A549 (cell line): Measurements from ENCODE around the gene USP3. TPM values are rescaled to one million over a fixed set of nuclear protein-coding genes. Genes with fewer than 3 reads are reported as not detected.

Source experiments
- ATAC-seq, 2 experiments: fragments of 200-7000 bp in 1 of 2; fragments of >200 bp in 1 of 2; cut with Nextera tagmentation in 1 of 2; cut with Tn5 transposase in 1 of 2; 3 replicates each; pipeline versions ENCODE4 v1.8.0 to v1.9.1; 2018 to 2020; ENCODE audit warnings: mild to moderate bottlenecking in 1 of 2, moderate library complexity in 1 of 2
- CTCF ChIA-PET: fragments of 300-600 bp; sonication (Branson Sonifier 250); formaldehyde crosslinking; extraction: SDS; loops from one replicate; lab custom pipeline; 2021; ENCODE audit warnings: antibody characterized with exemption, inconsistent platforms; lab: Yijun Ruan, JAX
- POLR2A ChIA-PET: fragments of 350-600 bp; formaldehyde crosslinking; extraction: SDS; loops from one replicate; lab custom pipeline; 2021; ENCODE audit warnings: antibody characterized with exemption, inconsistent platforms; lab: Yijun Ruan, JAX
- DNase-seq, 2 experiments: peaks; one replicate each; pipeline versions ENCODE4 v3.0.0 to v3.0.0-alpha.2; 2011 to 2016; ENCODE audit warnings: low read depth in 1 of 2, low spot score in 1 of 2
- FAIRE-seq: peaks from 2 replicates; lab custom pipeline; 2011; peaks lifted over from hg19 to GRCh38; lab: Jason Lieb, UNC
- H3K27ac ChIP-seq, 2 experiments: fragments of >200 bp; sonication (Bioruptor Twin); formaldehyde crosslinking; 3 replicates each; pipeline ENCODE4 v1.5.1; 2016 to 2017
- H3K4me1 ChIP-seq: fragments of >200 bp; sonication (Bioruptor Twin); formaldehyde crosslinking; 3 replicates; pipeline ENCODE4 v1.6.1; 2016
- H3K4me2 ChIP-seq: fragments of >200 bp; sonication (Bioruptor Twin); formaldehyde crosslinking; 3 replicates; pipeline ENCODE4 v1.6.1; 2016
- H3K4me3 ChIP-seq: fragments of >200 bp; sonication (Bioruptor Twin); formaldehyde crosslinking; 3 replicates; pipeline ENCODE4 v1.5.1; 2016
- H3K9me3 ChIP-seq: fragments of >200 bp; sonication (Bioruptor Twin); formaldehyde crosslinking; 3 replicates; pipeline ENCODE4 v1.6.1; 2016
- CBX8 ChIP-seq: fragments of 200-600 bp; sonication (generic); IDR thresholded peaks from 2 replicates; pipeline ENCODE4 v1.6.1; 2016
- CEBPB ChIP-seq, 2 experiments: fragments of >200 bp in 1 of 2; sonication (Bioruptor Twin) in 1 of 2; formaldehyde crosslinking in 1 of 2; IDR thresholded peaks; 2 replicates each; pipeline ENCODE4 v1.6.1; 2012 to 2016
- EHMT2 ChIP-seq: fragments of 200-600 bp; sonication (generic); IDR thresholded peaks from 2 replicates; pipeline ENCODE4 v1.6.1; 2016; ENCODE audit warnings: antibody characterized with exemption, low read depth, mild to moderate bottlenecking, moderate library complexity
- EP300 ChIP-seq, 2 experiments: fragments of >200 bp; sonication (Bioruptor Twin); formaldehyde crosslinking; IDR thresholded peaks; 2 replicates in 1 of 2; 3 replicates in 1 of 2; pipeline ENCODE4 v1.6.1; 2016 to 2017
- ESRRA ChIP-seq: fragments of 150-350 bp; IDR thresholded peaks from 2 replicates; pipeline ENCODE4 v1.6.1; 2014; ENCODE audit warnings: mild to moderate bottlenecking, low read length, borderline replicate concordance
- FOSL2 ChIP-seq, 2 experiments: fragments of 450-650 bp in 1 of 2; fragments of >200 bp in 1 of 2; sonication (Bioruptor Twin) in 1 of 2; formaldehyde crosslinking; IDR thresholded peaks; 2 replicates each; pipeline versions ENCODE4 v1.5.0 to v1.6.1; 2016 to 2020; ENCODE audit warnings: mild to moderate bottlenecking in 1 of 2, moderate library complexity in 1 of 2
- FOXS1 ChIP-seq: fragments of 250-450 bp; sonication (Bioruptor Pico); IDR thresholded peaks from 2 replicates; pipeline ENCODE4 v1.5.0; 2020; ENCODE audit warnings: mild to moderate bottlenecking, moderate library complexity
- JUNB ChIP-seq: fragments of >200 bp; sonication (Bioruptor Twin); formaldehyde crosslinking; IDR thresholded peaks from 2 replicates; pipeline ENCODE4 v1.6.1; 2016
- KDM1A ChIP-seq: fragments of 200-600 bp; sonication (generic); IDR thresholded peaks from 2 replicates; pipeline ENCODE4 v1.6.1; 2016; ENCODE audit warnings: low read depth, mild to moderate bottlenecking
- ZC3H11A ChIP-seq: fragments of 450-650 bp; IDR thresholded peaks from 2 replicates; pipeline ENCODE4 v1.6.1; 2014; ENCODE audit warnings: antibody characterized with exemption, mild to moderate bottlenecking
- ZFP36 ChIP-seq: fragments of 450-650 bp; IDR thresholded peaks from 2 replicates; pipeline ENCODE4 v1.6.1; 2014; ENCODE audit warnings: borderline replicate concordance; ENCODE audit not compliant: partially characterized antibody
- WGBS: methylation state at CpG from one replicate; pipeline ENCODE4 v1.1.6; 2017; ENCODE audit errors: missing lambda C conversion rate; 5-methylcytosine and 5-hydroxymethylcytosine counted together
- polyA plus RNA-seq, 4 experiments: library from polyadenylated mRNA; depleted of rRNA in 3 of 4; stranded (reverse); fragments of >200 nt; fragmentation: RNase III in 1 of 4; extraction: RNeasy Plus Mini Kit Qiagen cat#74134 plus additional on column Dnase treatment in 1 of 4; gene quantifications; 2 replicates in 3 of 4; 3 replicates in 1 of 4; pipeline ENCODE4 v1.2.3, GENCODE V29; 2011 to 2017
- TF ChIP-seq, protein P1 (sequence below): fragments of 250-450 bp; sonication (Bioruptor Pico); IDR thresholded peaks from 2 replicates; pipeline ENCODE4 v1.5.0; 2021; ENCODE audit warnings: mild to moderate bottlenecking, moderate library complexity, borderline replicate concordance
- TF ChIP-seq, protein P2 (sequence below): fragments of 150-350 bp; IDR thresholded peaks from 2 replicates; pipeline ENCODE4 v1.6.1; 2014; ENCODE audit warnings: low read depth, mild to moderate bottlenecking, low read length
- TF ChIP-seq, protein P3 (sequence below): fragments of >200 bp; sonication (Bioruptor Twin); formaldehyde crosslinking; IDR thresholded peaks from 3 replicates; pipeline ENCODE4 v1.5.1; 2016
- TF ChIP-seq, protein P4 (sequence below): fragments of >200 bp; sonication (Bioruptor Twin); formaldehyde crosslinking; IDR thresholded peaks from 2 replicates; pipeline ENCODE4 v1.6.1; 2016

Gene USP3
- polyA plus RNA-seq, 2 of the 4 experiments (the other 2 are of a cell fraction) = 41.8 to 99.1 TPM

DNA sequence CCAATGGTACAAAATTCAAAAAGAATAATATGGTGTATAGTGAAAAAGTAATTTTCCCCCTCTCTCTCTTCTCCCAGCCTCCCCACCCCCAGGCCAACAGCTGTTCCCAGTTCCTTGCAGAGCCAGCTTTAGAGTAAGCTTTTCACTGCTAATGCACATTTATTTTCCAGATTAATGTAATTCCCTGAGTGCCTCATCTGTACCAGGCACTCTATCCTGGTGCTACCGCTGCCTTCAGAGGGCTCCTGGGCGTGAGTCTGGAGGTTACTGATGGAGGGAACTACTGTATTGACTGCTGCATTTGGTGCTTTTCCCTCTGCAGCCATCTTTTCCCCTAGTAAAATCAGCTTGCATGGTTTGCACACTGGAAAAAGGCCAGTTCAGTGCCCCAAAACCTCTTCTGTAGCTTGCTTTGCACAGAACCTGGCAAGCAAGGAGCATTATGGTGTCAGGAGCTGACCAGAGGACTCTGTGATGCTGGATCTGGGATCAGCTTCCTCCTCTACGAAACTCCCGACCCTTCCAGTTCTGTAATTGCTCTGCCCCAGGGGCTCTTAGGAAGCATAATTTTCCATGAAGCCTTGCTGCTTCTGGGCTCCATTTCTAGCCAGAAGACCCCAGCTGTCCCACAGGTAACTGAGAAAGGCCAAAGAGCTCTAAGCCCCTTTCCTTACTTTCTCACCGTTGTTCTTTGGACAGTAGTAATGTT lies 8.5 kb upstream of the USP3 start:
- no peak overlapping the region for H3K4me3 ChIP-seq
- POLR2A ChIA-PET = interaction anchor here (0.8 to 1.7 kb wide), 4 partner anchors 8 to 13 kb away, joined by 3 to 7 read pairs (median 3); partner anchors contain the start of gene USP3
- H3K4me1 ChIP-seq = peaks cover 93% of the 10 kb centered on the region
- DNase-seq (no peak), FAIRE-seq (no peak)
- WGBS = 76% methylated on average over 5 of the region's 5 CpGs
- TF ChIP-seq, protein P1, sequence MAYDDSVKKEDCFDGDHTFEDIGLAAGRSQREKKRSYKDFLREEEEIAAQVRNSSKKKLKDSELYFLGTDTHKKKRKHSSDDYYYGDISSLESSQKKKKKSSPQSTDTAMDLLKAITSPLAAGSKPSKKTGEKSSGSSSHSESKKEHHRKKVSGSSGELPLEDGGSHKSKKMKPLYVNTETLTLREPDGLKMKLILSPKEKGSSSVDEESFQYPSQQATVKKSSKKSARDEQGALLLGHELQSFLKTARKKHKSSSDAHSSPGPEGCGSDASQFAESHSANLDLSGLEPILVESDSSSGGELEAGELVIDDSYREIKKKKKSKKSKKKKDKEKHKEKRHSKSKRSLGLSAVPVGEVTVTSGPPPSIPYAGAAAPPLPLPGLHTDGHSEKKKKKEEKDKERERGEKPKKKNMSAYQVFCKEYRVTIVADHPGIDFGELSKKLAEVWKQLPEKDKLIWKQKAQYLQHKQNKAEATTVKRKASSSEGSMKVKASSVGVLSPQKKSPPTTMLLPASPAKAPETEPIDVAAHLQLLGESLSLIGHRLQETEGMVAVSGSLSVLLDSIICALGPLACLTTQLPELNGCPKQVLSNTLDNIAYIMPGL (CRISPR knock-in tag) = no peak
- TF ChIP-seq ESRRA (no peak), EP300 (IDR thresholded peaks at IDR 0.05) (no peak), CBX8 (no peak), KDM1A (no peak), EHMT2 (no peak), ZFP36 (no peak)
- TF ChIP-seq, all 56 proteins: peak for 0
- CTCF ChIA-PET = interaction anchor here (0.8 to 12.3 kb wide), 14 partner anchors 8 to 656 kb away, joined by 3 to 161 read pairs (median 4); partner anchors contain the start of genes SNX22 and USP3
- Histone ChIP-seq H3K27ac (peak overlapping the region; percentile 77 to 82), H3K9me3 (0 out of 3 replicates have a peak, but pooled peaks cover 5% of the 10 kb centered on the region), H3K4me2 (peak overlapping the region; percentile 71)
- ATAC-seq = no peak

DNA sequence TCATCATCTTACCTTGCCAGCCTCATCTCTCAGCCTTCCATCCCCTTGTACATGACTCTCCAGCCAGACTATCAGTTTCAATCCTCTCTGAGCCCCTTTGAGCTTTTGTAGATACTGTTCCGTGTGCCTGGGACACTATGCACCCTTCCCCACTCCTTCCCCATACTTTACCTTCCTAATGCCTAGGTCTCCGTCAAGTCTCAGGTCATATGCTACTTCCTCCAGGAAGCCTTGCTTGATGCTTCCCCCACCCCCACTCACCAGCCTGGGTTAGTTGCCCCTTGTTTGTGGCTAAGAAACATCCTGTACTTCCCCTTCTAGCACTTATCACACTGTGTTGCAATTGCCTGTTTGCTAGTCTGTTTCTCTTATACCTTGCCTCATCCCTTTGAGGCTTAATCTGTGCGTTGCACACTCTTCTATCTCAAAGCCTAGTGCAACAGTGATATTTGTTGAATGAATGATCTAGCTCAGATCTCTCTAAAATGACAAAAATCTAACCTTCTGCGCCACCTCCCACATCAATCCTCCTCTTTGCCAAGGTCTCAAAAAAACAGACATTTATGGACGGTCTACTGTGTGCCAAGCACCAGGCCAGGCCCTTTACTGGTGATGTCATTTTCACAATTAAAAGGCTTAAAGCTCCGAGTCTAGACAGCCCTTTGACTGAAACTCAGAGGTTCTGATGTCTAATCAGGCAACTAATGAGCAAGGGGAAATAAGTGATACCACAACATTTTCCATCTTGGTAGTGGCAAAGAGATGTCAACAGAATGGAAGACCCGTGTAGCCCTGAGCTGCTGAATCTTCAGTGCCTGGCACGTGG lies 6.5 kb upstream of the USP3 start:
- 0 out of 3 replicates have a peak, but pooled peaks cover 5% of the 10 kb centered on the region for H3K9me3 ChIP-seq
- peak overlapping the region; percentile 77 to 82 for H3K27ac ChIP-seq
- H3K4me2 ChIP-seq = peak overlapping the region; percentile 71
- no peak for ATAC-seq
- no peak overlapping the region for H3K4me3 ChIP-seq
- ChIA-PET POLR2A (interaction anchor here (0.6 to 0.9 kb wide), 2 partner anchors 14 to 21 kb away, joined by 3 to 5 read pairs; no protein-coding TSS in a partner anchor), CTCF (interaction anchor here (0.7 to 12.3 kb wide), 10 partner anchors 7 to 116 kb away, joined by 3 to 161 read pairs (median 8); partner anchors contain the start of genes CA12 and USP3)
- peak in 1 of 2 experiments; percentile 37 for DNase-seq
- H3K4me1 ChIP-seq = peaks cover 89% of the 10 kb centered on the region
- 75% methylated on average over 8 of the region's 8 CpGs for WGBS
- TF ChIP-seq, protein P2, sequence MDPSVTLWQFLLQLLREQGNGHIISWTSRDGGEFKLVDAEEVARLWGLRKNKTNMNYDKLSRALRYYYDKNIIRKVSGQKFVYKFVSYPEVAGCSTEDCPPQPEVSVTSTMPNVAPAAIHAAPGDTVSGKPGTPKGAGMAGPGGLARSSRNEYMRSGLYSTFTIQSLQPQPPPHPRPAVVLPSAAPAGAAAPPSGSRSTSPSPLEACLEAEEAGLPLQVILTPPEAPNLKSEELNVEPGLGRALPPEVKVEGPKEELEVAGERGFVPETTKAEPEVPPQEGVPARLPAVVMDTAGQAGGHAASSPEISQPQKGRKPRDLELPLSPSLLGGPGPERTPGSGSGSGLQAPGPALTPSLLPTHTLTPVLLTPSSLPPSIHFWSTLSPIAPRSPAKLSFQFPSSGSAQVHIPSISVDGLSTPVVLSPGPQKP = no peak
- TF ChIP-seq FOSL2 (IDR thresholded peaks at IDR 0.05) (no peak), FOSL2 (CRISPR knock-in tag; IDR thresholded peaks at IDR 0.05) (0 out of 2 replicates have a peak, but pooled peaks have one; percentile 18), CEBPB (IDR thresholded peaks at IDR 0.05) (peak in 1 of 2 experiments; percentile 68; a peak in 2 of 4 replicates), EHMT2 (no peak), ZFP36 (peak; percentile 68), FOXS1 (CRISPR knock-in tag) (no peak)
- TF ChIP-seq, protein P3, sequence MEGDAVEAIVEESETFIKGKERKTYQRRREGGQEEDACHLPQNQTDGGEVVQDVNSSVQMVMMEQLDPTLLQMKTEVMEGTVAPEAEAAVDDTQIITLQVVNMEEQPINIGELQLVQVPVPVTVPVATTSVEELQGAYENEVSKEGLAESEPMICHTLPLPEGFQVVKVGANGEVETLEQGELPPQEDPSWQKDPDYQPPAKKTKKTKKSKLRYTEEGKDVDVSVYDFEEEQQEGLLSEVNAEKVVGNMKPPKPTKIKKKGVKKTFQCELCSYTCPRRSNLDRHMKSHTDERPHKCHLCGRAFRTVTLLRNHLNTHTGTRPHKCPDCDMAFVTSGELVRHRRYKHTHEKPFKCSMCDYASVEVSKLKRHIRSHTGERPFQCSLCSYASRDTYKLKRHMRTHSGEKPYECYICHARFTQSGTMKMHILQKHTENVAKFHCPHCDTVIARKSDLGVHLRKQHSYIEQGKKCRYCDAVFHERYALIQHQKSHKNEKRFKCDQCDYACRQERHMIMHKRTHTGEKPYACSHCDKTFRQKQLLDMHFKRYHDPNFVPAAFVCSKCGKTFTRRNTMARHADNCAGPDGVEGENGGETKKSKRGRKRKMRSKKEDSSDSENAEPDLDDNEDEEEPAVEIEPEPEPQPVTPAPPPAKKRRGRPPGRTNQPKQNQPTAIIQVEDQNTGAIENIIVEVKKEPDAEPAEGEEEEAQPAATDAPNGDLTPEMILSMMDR = no peak
- no peak for FAIRE-seq

DNA sequence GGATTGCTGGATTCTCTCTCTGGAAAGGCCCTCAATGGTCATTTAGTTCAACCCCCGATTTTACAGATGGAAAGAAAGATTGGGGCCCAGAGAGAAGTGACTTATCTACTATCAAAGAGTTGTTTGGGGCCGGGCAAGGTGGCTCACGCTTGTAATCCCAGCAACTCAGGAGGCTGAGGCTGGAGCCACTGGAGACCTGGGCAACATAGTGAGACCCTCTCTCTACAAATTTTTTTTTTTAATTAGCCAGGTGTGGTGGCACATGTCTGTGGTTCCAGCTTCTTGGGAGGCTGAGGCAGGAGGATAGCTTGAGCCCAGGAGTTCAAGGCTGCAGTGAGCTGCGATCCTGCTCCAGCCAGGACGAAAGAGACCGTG lies 5.2 kb upstream of the USP3 start:
- no peak overlapping the region; the same call in 2 of the 3 replicates for H3K4me2 ChIP-seq
- H3K4me1 ChIP-seq = peaks cover 78% of the 10 kb centered on the region
- CTCF ChIA-PET = interaction anchor here (1.2 to 4.9 kb wide), 3 partner anchors 11 to 101 kb away, joined by 8 to 62 read pairs (median 9); no protein-coding TSS in a partner anchor
- H3K4me3 ChIP-seq = no peak overlapping the region
- FAIRE-seq (no peak), DNase-seq (no peak), ATAC-seq (no peak)
- H3K9me3 ChIP-seq = 0 out of 3 replicates have a peak, but pooled peaks cover 5% of the 10 kb centered on the region
- TF ChIP-seq JUNB = no peak
- no peak for TF ChIP-seq ZC3H11A
- TF ChIP-seq, protein P4, sequence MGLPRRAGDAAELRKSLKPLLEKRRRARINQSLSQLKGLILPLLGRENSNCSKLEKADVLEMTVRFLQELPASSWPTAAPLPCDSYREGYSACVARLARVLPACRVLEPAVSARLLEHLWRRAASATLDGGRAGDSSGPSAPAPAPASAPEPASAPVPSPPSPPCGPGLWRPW = no peak
- peak overlapping the region; percentile 99 for H3K27ac ChIP-seq
- WGBS = 91% methylated on average over 6 of the region's 6 CpGs
- POLR2A ChIA-PET = no interaction called here
